Choroid plexus epithelial cell (primary cell): ENCODE measurements around the gene ATRNL1.

ENCODE experiments used
- DNase-seq: peaks from one replicate; pipeline ENCODE4 v3.0.0-alpha.2; 2010; ENCODE audit warnings: low read depth
- H3K4me3 ChIP-seq: 2 replicates; pipeline ENCODE4 v1.5.1; 2011; ENCODE audit warnings: low read depth, mild to moderate bottlenecking, control low read depth, low read length, moderate library complexity
- CTCF ChIP-seq: conservative IDR thresholded peaks from 2 replicates; pipeline ENCODE4 v1.5.1; 2011; ENCODE audit warnings: low read depth, mild to moderate bottlenecking, control low read depth, inconsistent platforms, low read length, moderate library complexity

Gene ATRNL1

GRCh38 chr10:115980470-115980869 lies 887.3 kb downstream of the ATRNL1 start:
- H3K4me3 ChIP-seq = no peak overlapping the region
- DNase-seq = no peak
- TF ChIP-seq CTCF = no peak

GRCh38 chr10:115981081-115981480 lies 887.9 kb downstream of the ATRNL1 start:
- DNase-seq = no peak
- no peak overlapping the region for H3K4me3 ChIP-seq
- TF ChIP-seq CTCF = no peak

GRCh38 chr10:115982076-115982475 lies 888.9 kb downstream of the ATRNL1 start:
- no peak for TF ChIP-seq CTCF
- no peak for DNase-seq
- no peak overlapping the region for H3K4me3 ChIP-seq

- TF ChIP-seq CTCF = no peak
- H3K4me3 ChIP-seq = no peak overlapping the region
- DNase-seq = no peak
Measured at GRCh38 chr10:115982526-115982925, 889.4 kb downstream of the ATRNL1 start.

- H3K4me3 ChIP-seq = no peak overlapping the region
- no peak for TF ChIP-seq CTCF
- DNase-seq = peak; percentile 30
Measured at GRCh38 chr10:115985786-115986185, 892.6 kb downstream of the ATRNL1 start.

GRCh38 chr10:115988380-115988779 lies 895.2 kb downstream of the ATRNL1 start:
- TF ChIP-seq CTCF = no peak
- DNase-seq = no peak
- no peak overlapping the region for H3K4me3 ChIP-seq

GRCh38 chr10:115989621-115990020 lies 896.5 kb downstream of the ATRNL1 start:
- no peak overlapping the region for H3K4me3 ChIP-seq
- peak; percentile 58 for DNase-seq
- TF ChIP-seq CTCF = no peak
